GM18498 (cell line): ENCODE results near the gene CTF1.
"Not testable (repeated sequence)": the region's sequence is repeated elsewhere in the genome, so short reads cannot be mapped to it uniquely, and the experiment has no call there.

Experiments used
- ATAC-seq: cut with Tn5 transposase; IDR thresholded peaks from one replicate; pipeline ENCODE4 v1.9.1; 2021; ENCODE audit warnings: mild to moderate bottlenecking, moderate library complexity; ENCODE audit not compliant: unreplicated experiment

Gene CTF1

GRCh38 chr16:30887927-30888326, 8.5 kb upstream of the CTF1 start:
- ATAC-seq: no peak

GRCh38 chr16:30888856-30889499, 7.4 kb upstream of the CTF1 start:
- ATAC-seq: no peak

DNA sequence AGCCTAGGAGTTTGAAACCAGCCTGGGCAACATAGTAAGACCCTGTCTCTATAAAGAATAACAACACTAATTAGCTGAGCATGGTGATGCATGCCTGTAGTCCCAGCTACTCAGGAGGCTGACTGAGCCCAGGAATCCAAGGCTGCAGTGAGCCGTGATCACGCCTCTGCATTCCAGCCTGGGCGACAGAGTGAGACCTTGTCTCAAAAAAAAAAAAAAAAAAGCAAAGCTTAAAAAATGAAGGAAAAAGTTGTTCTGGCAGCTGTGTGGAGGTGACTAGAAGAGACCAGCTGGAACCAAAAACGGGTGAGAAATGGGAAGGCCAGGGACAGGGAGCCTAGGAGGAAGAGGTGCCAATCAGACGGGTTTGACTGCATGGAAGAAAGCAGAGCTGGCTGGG, 6.7 kb upstream of the CTF1 start:
- ATAC-seq: no peak

- ATAC-seq: not testable (repeated sequence)
Measured at GRCh38 chr16:30891043-30891823, 5.2 kb upstream of the CTF1 start.

- ATAC-seq: no peak
Measured at GRCh38 chr16:30892670-30893416, 3.6 kb upstream of the CTF1 start.

DNA sequence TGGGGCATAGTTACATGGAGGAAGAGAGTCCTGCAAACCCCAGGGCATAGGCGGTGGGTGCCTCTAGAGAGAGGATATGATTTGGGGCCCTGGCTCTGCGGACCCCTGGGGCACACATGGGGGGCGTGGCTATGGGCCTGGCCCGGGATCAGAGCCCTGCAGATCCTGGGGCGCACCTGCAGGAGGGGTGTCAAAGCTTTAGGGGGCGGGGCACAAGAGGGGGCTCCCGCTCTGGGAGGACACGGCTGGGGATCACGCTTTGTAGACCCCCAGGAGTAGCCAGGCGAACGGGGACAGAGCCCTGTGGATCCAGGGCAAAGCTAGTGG, 3.0 kb upstream of the CTF1 start:
- peak; percentile 6 for ATAC-seq

DNA sequence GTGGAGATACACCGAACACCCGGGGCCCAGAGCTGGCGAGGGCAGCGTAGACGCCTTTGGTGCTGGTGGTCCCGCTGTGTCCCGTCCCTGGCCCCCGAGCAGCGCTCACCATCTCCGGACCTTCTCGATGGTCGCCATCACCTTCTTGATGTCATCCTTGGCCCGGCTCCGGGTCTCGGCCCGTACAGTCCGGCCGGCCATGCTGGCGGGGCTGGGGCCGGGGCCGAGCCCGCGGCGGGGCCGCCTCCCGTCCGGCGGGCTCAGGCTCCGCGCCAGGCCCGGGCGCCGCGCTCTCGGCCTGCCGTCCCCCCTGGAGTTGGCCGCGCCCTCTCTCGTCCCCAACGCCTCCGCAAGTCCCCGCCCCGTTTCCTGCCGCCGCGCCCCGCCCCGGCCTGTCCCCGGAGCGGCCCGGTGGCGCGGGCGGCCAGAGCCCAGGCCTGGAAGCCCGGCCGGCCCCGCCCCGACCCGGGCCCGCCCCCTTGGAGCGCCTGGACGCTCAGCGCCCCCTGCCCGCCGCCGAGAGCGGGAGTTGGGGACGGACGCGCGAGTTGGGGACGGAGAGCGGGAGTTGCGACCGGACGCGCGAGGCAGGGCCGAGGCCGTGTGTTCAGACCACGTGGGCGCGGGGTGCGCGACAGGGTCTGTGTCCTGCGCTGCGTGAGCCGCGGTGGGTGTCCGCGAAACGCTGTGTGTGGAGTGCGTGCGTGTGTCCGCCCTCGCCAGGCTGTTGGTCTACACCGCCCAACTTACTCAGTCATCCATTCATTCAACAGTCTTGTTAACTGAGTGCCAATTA, 2.5 kb upstream of the CTF1 start, which contains the start of gene BCL7C:
Gene BCL7C, minus strand, starts transcription at position 334 of the 796 bp plus-strand sequence. Its CDS starts 133 bp downstream, at position 201.
- peak; percentile 84 for ATAC-seq

- ATAC-seq: no peak
Measured at GRCh38 chr16:30894540-30895368, 1.7 kb upstream of the CTF1 start.

GRCh38 chr16:30895627-30896260, 670 bp upstream of the CTF1 start:
- no peak for ATAC-seq

DNA sequence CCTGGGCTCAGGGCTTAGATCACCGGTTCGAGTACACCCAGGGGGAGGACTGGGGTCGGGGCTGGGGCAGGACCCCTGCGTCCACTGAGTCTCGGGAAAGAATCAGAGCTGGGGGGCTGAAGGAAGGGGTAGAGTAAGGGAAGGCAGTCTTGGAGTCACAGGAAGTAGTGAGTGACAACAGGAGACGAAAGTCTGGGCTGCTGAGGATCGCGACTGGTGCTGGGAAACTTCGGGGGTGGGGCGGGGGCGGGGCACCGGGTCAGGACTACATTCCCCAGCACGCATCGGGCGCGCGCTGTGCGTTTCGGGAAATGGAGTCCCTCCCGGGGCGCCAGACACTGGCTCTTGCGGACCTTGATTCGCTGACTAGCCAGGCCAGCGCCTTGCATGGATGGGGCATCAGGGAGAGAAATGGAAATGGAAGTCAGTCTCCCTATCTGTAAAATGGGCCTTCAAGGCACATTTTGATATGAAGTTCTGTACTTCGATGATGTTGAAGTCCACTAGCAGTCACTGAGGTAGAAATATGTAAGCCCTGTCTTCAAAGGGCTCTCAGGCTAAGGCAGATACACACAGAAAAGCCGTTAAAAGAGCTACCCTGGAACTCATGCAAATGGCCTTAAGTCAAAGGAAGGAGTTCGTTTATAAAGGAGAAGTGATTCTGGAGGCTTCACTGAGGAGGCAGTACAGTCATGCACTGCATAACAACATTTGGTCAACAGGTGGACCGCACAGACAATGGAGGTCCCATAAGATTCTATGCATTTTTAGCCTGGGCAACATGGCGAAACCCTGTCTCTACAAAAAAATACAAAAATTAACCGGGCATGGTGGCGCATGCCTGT, 697 bp downstream of the CTF1 start:
- no peak for ATAC-seq

GRCh38 chr16:30899794-30900193, 3.4 kb downstream of the CTF1 start:
- no peak for ATAC-seq

DNA sequence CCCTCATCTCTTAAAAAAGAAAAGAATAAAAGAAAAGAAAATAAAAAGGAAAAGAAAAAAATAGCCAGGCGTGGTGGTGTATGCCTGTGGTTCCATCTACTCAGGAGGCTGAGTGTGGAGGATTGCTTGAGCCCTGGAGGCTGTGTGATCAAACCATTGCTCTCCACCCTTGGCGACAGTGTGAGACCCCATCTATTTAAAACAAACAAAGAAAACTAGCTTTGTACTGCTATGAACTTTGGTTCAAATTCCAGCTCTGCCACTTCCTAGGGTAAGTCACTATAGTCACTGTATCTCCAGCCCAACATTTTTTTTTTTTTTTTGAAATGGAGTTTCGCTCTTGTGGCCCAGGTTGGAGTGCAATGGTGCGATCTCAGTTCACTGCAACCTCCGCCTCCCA, 4.2 kb downstream of the CTF1 start:
- ATAC-seq: no peak

GRCh38 chr16:30901201-30902028, 5.0 kb downstream of the CTF1 start:
- ATAC-seq: no peak

GRCh38 chr16:30902029-30902972, 5.9 kb downstream of the CTF1 start:
- ATAC-seq: peak; percentile 74

- no peak for ATAC-seq
Measured at GRCh38 chr16:30903002-30903401, 6.6 kb downstream of the CTF1 start.

GRCh38 chr16:30903596-30903995, 7.2 kb downstream of the CTF1 start:
- no peak for ATAC-seq
